CD4-positive, CD25-positive, alpha-beta regulatory T cell (primary cell): ENCODE data around the gene TFRC. TPM values are rescaled to one million over a fixed set of nuclear protein-coding genes. Genes with fewer than 3 reads are reported as not detected.
"Not testable (repeated sequence)": the region's sequence is repeated elsewhere in the genome, so short reads cannot be mapped to it uniquely, and the experiment has no call there.

Experiments
- ATAC-seq, 2 donors: fragments of 150-1000 bp; cut with Tn5 transposase; one replicate each; pipeline ENCODE4 v1.10.0; 2021; ENCODE audit warnings: low read depth in 2 of 2, moderate number of reproducible peaks in 2 of 2, moderate library complexity in 1 of 2
- DNase-seq, 3 donors: peaks; one replicate each; pipeline versions ENCODE4 v3.0.0 to v3.0.0-alpha.2; 2012 to 2022; ENCODE audit warnings: mixed read lengths in 1 of 3
- H3K27ac ChIP-seq: one replicate; pipeline ENCODE4 v1.7.0; 2013; ENCODE audit warnings: mild to moderate bottlenecking, low read length; ENCODE audit not compliant: insufficient read depth, poor library complexity, severe bottlenecking
- H3K27me3 ChIP-seq: one replicate; pipeline ENCODE4 v1.7.0; 2013; ENCODE audit warnings: low read length; ENCODE audit not compliant: control insufficient read depth, insufficient read depth
- H3K36me3 ChIP-seq: one replicate; pipeline ENCODE4 v1.7.0; 2013; ENCODE audit warnings: mild to moderate bottlenecking, low read length, moderate library complexity; ENCODE audit not compliant: control insufficient read depth, insufficient read depth
- H3K4me1 ChIP-seq: 2 replicates; pipeline ENCODE4 v1.7.0; 2013; ENCODE audit warnings: mild to moderate bottlenecking, low read length; ENCODE audit not compliant: insufficient read depth, control insufficient read depth, poor library complexity, severe bottlenecking
- H3K4me3 ChIP-seq: one replicate; pipeline ENCODE4 v1.7.0; 2013; ENCODE audit warnings: low read depth, mild to moderate bottlenecking, low read length, moderate library complexity
- H3K9me3 ChIP-seq, 2 experiments: 1 replicate in 1 of 2; 2 replicates in 1 of 2; pipeline ENCODE4 v1.7.0; 2013; ENCODE audit warnings: low read length in 2 of 2, mild to moderate bottlenecking in 1 of 2, moderate library complexity in 1 of 2; ENCODE audit not compliant: control insufficient read depth in 2 of 2
- H3K27ac Mint-ChIP-seq, 3 donors: one replicate each; pipeline ENCODE4 v1.8.0; 2020 to 2022; ENCODE audit warnings: mild to moderate bottlenecking in 3 of 3, mixed read lengths in 3 of 3, moderate library complexity in 2 of 3
- H3K27me3 Mint-ChIP-seq: one replicate; pipeline ENCODE4 v1.8.0; 2022; ENCODE audit warnings: mild to moderate bottlenecking, mixed read lengths
- H3K36me3 Mint-ChIP-seq: one replicate; pipeline ENCODE4 v1.8.0; 2020; ENCODE audit warnings: mixed read lengths
- H3K4me1 Mint-ChIP-seq, 4 donors: one replicate each; pipeline ENCODE4 v1.8.0; 2020 to 2022; ENCODE audit warnings: mixed read lengths in 4 of 4, mild to moderate bottlenecking in 1 of 4
- H3K4me3 Mint-ChIP-seq, 4 donors: one replicate each; pipeline ENCODE4 v1.8.0; 2020 to 2022; ENCODE audit warnings: mild to moderate bottlenecking in 4 of 4, mixed read lengths in 4 of 4, moderate library complexity in 3 of 4
- H3K9me3 Mint-ChIP-seq, 7 donors: one replicate each; pipeline ENCODE4 v1.8.0; 2020 to 2022; ENCODE audit warnings: mixed read lengths in 7 of 7, mild to moderate bottlenecking in 3 of 7, moderate library complexity in 2 of 7
- polyA plus RNA-seq, 4 donors: library from polyadenylated mRNA; unstranded; fragments of 300-500 nt; fragmentation: Illumina TruSeq; gene quantifications; one replicate each; pipeline ENCODE4 v1.2.3, GENCODE V29; 2021
- total RNA-seq: library from RNA; stranded (reverse); gene quantifications from one replicate; pipeline ENCODE4 v1.2.3, GENCODE V29; 2022

Gene TFRC
- total and polyA plus RNA-seq, 5 donors from 2014 or later = 21.5 to 356 (median 29.5) TPM

- H3K36me3 Mint-ChIP-seq, H3K27ac ChIP-seq, H3K27me3 ChIP-seq, H3K9me3 ChIP-seq, H3K4me1 Mint-ChIP-seq, H3K4me3 ChIP-seq, H3K36me3 ChIP-seq, H3K4me1 ChIP-seq, H3K4me3 Mint-ChIP-seq, DNase-seq, H3K9me3 Mint-ChIP-seq: not testable (repeated sequence)
- Mint-ChIP-seq H3K27me3 (peaks cover 15% of the 10 kb centered on the region), H3K27ac (peak overlapping the region in 1 of 3 donors; percentile 50)
- ATAC-seq = peak in 1 of 2 donors; percentile 43
These were observed 62.3 kb downstream of the TFRC start for GRCh38 chr3:196019576-196019975.

GRCh38 chr3:196018159-196018558, 63.7 kb downstream of the TFRC start:
- not testable (repeated sequence) for H3K4me3 Mint-ChIP-seq, H3K27ac Mint-ChIP-seq, ATAC-seq, H3K9me3 ChIP-seq, H3K4me3 ChIP-seq, H3K27ac ChIP-seq, H3K4me1 ChIP-seq, H3K36me3 Mint-ChIP-seq, H3K27me3 ChIP-seq, H3K4me1 Mint-ChIP-seq, DNase-seq, H3K36me3 ChIP-seq, H3K9me3 Mint-ChIP-seq
- H3K27me3 Mint-ChIP-seq = peaks cover 15% of the 10 kb centered on the region

- Mint-ChIP-seq H3K27ac (no peak overlapping the region), H3K4me3 (no peak overlapping the region), H3K36me3 (no peaks in the 10 kb centered on the region), H3K9me3 (peaks cover 0 to 2% (median 0%) of the 10 kb centered on the region in 7 donors), H3K27me3 (peaks cover 5% of the 10 kb centered on the region), H3K4me1 (peaks cover 0 to 4% (median 0%) of the 10 kb centered on the region in 4 donors)
- Histone ChIP-seq H3K4me3 (no peak overlapping the region), H3K4me1 (no peaks in the 10 kb centered on the region), H3K36me3 (no peaks in the 10 kb centered on the region), H3K9me3 (no peaks in the 10 kb centered on the region), H3K27ac (no peak overlapping the region), H3K27me3 (no peaks in the 10 kb centered on the region)
- ATAC-seq = no peak
- DNase-seq = no peak
These were observed 65.4 kb downstream of the TFRC start for GRCh38 chr3:196016485-196016884.

- peaks cover 0 to 4% (median 0%) of the 10 kb centered on the region in 4 donors for H3K4me1 Mint-ChIP-seq
- H3K36me3 Mint-ChIP-seq = no peaks in the 10 kb centered on the region
These were observed 65.8 kb downstream of the TFRC start for GRCh38 chr3:196016059-196016458.

GRCh38 chr3:196013587-196014487, 68.1 kb downstream of the TFRC start:
- Histone ChIP-seq H3K9me3 (peaks cover 0 to 2% of the 10 kb centered on the region in 2 experiments), H3K27ac (no peak overlapping the region), H3K4me3 (no peak overlapping the region), H3K36me3 (no peaks in the 10 kb centered on the region), H3K4me1 (no peaks in the 10 kb centered on the region), H3K27me3 (no peaks in the 10 kb centered on the region)
- no peak for ATAC-seq
- Mint-ChIP-seq H3K27me3 (peaks cover 11% of the 10 kb centered on the region), H3K36me3 (peaks cover 4% of the 10 kb centered on the region), H3K4me1 (no peaks in the 10 kb centered on the region), H3K27ac (no peak overlapping the region), H3K9me3 (peaks cover 0 to 16% (median 8%) of the 10 kb centered on the region in 7 donors), H3K4me3 (no peak overlapping the region)
- no peak for DNase-seq

More at GRCh38 chr3:196016059-196016458, 65.8 kb downstream of the TFRC start:
- H3K27me3 Mint-ChIP-seq = peaks cover 5% of the 10 kb centered on the region
- peaks cover 0 to 6% (median 0%) of the 10 kb centered on the region in 7 donors for H3K9me3 Mint-ChIP-seq
- H3K4me1 ChIP-seq = no peaks in the 10 kb centered on the region
- DNase-seq (no peak), ATAC-seq (no peak)
- no peak overlapping the region for H3K27ac Mint-ChIP-seq
- H3K27ac ChIP-seq = no peak overlapping the region
- H3K4me3 Mint-ChIP-seq = no peak overlapping the region
- peaks cover 0 to 2% of the 10 kb centered on the region in 2 experiments for H3K9me3 ChIP-seq
- H3K36me3 ChIP-seq = no peaks in the 10 kb centered on the region
- no peaks in the 10 kb centered on the region for H3K27me3 ChIP-seq
- no peak overlapping the region for H3K4me3 ChIP-seq

GRCh38 chr3:196012941-196013476, 68.9 kb downstream of the TFRC start:
- Histone ChIP-seq H3K27ac (no peak overlapping the region), H3K9me3 (peaks cover 0 to 2% of the 10 kb centered on the region in 2 experiments), H3K27me3 (no peaks in the 10 kb centered on the region), H3K4me1 (no peaks in the 10 kb centered on the region), H3K4me3 (no peak overlapping the region), H3K36me3 (no peaks in the 10 kb centered on the region)
- H3K27ac Mint-ChIP-seq = no peak overlapping the region
- no peaks in the 10 kb centered on the region for H3K4me1 Mint-ChIP-seq
- peaks cover 11% of the 10 kb centered on the region for H3K27me3 Mint-ChIP-seq
- H3K4me3 Mint-ChIP-seq = no peak overlapping the region
- H3K9me3 Mint-ChIP-seq = peaks cover 0 to 16% (median 8%) of the 10 kb centered on the region in 7 donors
- DNase-seq (no peak), ATAC-seq (no peak)
- H3K36me3 Mint-ChIP-seq = peaks cover 4% of the 10 kb centered on the region

GRCh38 chr3:196012481-196012880, 69.4 kb downstream of the TFRC start:
- peaks cover 0 to 2% (median 0%) of the 10 kb centered on the region in 4 donors for H3K4me1 Mint-ChIP-seq
- H3K27ac Mint-ChIP-seq = no peak overlapping the region
- DNase-seq (no peak), ATAC-seq (no peak)
- H3K9me3 ChIP-seq = peaks cover 0 to 2% of the 10 kb centered on the region in 2 experiments
- H3K36me3 Mint-ChIP-seq = peaks cover 4% of the 10 kb centered on the region
- H3K9me3 Mint-ChIP-seq = peaks cover 0 to 16% (median 8%) of the 10 kb centered on the region in 7 donors
- no peak overlapping the region for H3K4me3 Mint-ChIP-seq
- no peak overlapping the region for H3K27ac ChIP-seq
- H3K27me3 Mint-ChIP-seq = peaks cover 11% of the 10 kb centered on the region
- H3K36me3 ChIP-seq = no peaks in the 10 kb centered on the region
- H3K27me3 ChIP-seq = no peaks in the 10 kb centered on the region
- H3K4me3 ChIP-seq = no peak overlapping the region
- H3K4me1 ChIP-seq = no peaks in the 10 kb centered on the region
